Esophagus muscularis mucosa (tissue), 4 donors: ENCODE results near the gene MLST8. TPM values are rescaled to one million over a fixed set of nuclear protein-coding genes. Genes with fewer than 3 reads are reported as not detected.

Experiments used
- DNase-seq: peaks from one replicate; pipeline ENCODE4 v3.0.0-alpha.2; 2017; ENCODE audit errors: extremely low spot score
- H3K27ac ChIP-seq, 4 donors: fragments of 200-600 bp; sonication (generic); replicated peaks in 1 of 4; 1 replicate in 3 of 4; 2 replicates in 1 of 4; pipeline ENCODE4 v1.5.1; 2016 to 2019; ENCODE audit warnings: mild to moderate bottlenecking in 1 of 4
- H3K27me3 ChIP-seq, 4 donors: fragments of 200-600 bp; sonication (generic); one replicate each; pipeline versions ENCODE4 v1.5.1 to v1.6.0; 2016 to 2019
- H3K36me3 ChIP-seq, 4 donors: fragments of 200-600 bp; sonication (generic); one replicate each; pipeline ENCODE4 v1.5.1; 2016 to 2019
- H3K4me1 ChIP-seq, 4 donors: fragments of 200-600 bp; sonication (generic); one replicate each; pipeline ENCODE4 v1.5.1; 2016 to 2019
- H3K4me3 ChIP-seq, 4 donors: fragments of 200-600 bp; sonication (generic); 1 replicate in 2 of 4; 2 replicates in 2 of 4; pipeline ENCODE4 v1.5.1; 2016 to 2019; ENCODE audit warnings: mild to moderate bottlenecking in 4 of 4, moderate library complexity in 1 of 4
- H3K9me3 ChIP-seq, 4 donors: fragments of 200-600 bp; sonication (generic); 1 replicate in 3 of 4; 2 replicates in 1 of 4; pipeline ENCODE4 v1.5.1; 2016 to 2019
- CTCF ChIP-seq, 3 experiments: fragments of 200-600 bp in 2 of 3; fragments of 450-650 bp in 1 of 3; sonication (generic) in 2 of 3; IDR thresholded peaks; one replicate each; pipeline ENCODE4 v1.5.1; 2017 to 2019; ENCODE audit warnings: antibody characterized with exemption in 3 of 3, mild to moderate bottlenecking in 2 of 3, moderate library complexity in 1 of 3
- EP300 ChIP-seq: sonication (generic); formaldehyde crosslinking; IDR thresholded peaks from one replicate; pipeline ENCODE4 v1.6.1; 2017; ENCODE audit warnings: antibody characterized with exemption
- POLR2A ChIP-seq: fragments of 450-650 bp; IDR thresholded peaks from one replicate; pipeline ENCODE4 v1.6.1; 2017; ENCODE audit warnings: antibody characterized with exemption, moderate library complexity, mild to moderate bottlenecking, low read depth
- POLR2AphosphoS5 ChIP-seq, 2 donors: sonication (generic); formaldehyde crosslinking; IDR thresholded peaks; one replicate each; pipeline ENCODE4 v1.6.1; 2017; ENCODE audit warnings: antibody characterized with exemption in 2 of 2
- WGBS: methylation state at CpG from one replicate; pipeline ENCODE4 v1.1.5; 2018; 5-methylcytosine and 5-hydroxymethylcytosine counted together
- intact Hi-C: fragments of 100-400 bp; cut with DNase I; formaldehyde crosslinking; loops from one replicate; pipeline ENCODE4 v1.15.1; 2023
- total RNA-seq, 4 donors: library from RNA; depleted of rRNA; stranded (reverse); fragments of >200 nt; gene quantifications; one replicate each; pipeline versions ENCODE4 v1.1.0 to v1.2.1, GENCODE V29; 2016

MLST8 gene
- total RNA-seq, 4 donors from 2014 or later = 23.7 to 62.8 (median 36.3) TPM

- Histone ChIP-seq H3K4me3 (peak overlapping the region in 1 of 4 donors; percentile 73), H3K36me3 (peaks cover 20 to 40% (median 39%) of the 10 kb centered on the region in 4 donors), H3K27ac (peak overlapping the region in 1 of 4 donors; percentile 96), H3K9me3 (no peaks in the 10 kb centered on the region), H3K27me3 (no peaks in the 10 kb centered on the region), H3K4me1 (peaks cover 19 to 32% (median 25%) of the 10 kb centered on the region in 4 donors)
- no peak for TF ChIP-seq CTCF (IDR thresholded peaks at IDR 0.05)
- no peak for TF ChIP-seq EP300
- TF ChIP-seq POLR2A = no peak
- TF ChIP-seq POLR2AphosphoS5 (IDR thresholded peaks at IDR 0.05) = no peak
- intact Hi-C loops = no loop called here
- no peak for DNase-seq
- WGBS = 84% methylated on average over 15 of the region's 23 CpGs
These were observed 1.7 kb downstream of the MLST8 start for GRCh38 chr16:2206780-2207433.

GRCh38 chr16:2207872-2208271 is 2.6 kb downstream of the MLST8 start:
- WGBS = 80% methylated on average over 7 of the region's 9 CpGs
- H3K27me3 ChIP-seq = no peaks in the 10 kb centered on the region
- peaks cover 20 to 49% (median 45%) of the 10 kb centered on the region in 4 donors for H3K36me3 ChIP-seq
- peaks cover 29 to 41% (median 35%) of the 10 kb centered on the region in 4 donors for H3K4me1 ChIP-seq
- intact Hi-C loops = no loop called here
- no peak overlapping the region for H3K27ac ChIP-seq
- no peaks in the 10 kb centered on the region for H3K9me3 ChIP-seq
- TF ChIP-seq EP300 = no peak
- no peak for TF ChIP-seq CTCF (IDR thresholded peaks at IDR 0.05)
- DNase-seq = no peak
- no peak overlapping the region for H3K4me3 ChIP-seq

GRCh38 chr16:2208308-2208707 is 3.1 kb downstream of the MLST8 start:
- TF ChIP-seq EP300 (no peak), CTCF (IDR thresholded peaks at IDR 0.05) (no peak), POLR2A (no peak), POLR2AphosphoS5 (IDR thresholded peaks at IDR 0.05) (no peak)
- WGBS = 81% methylated on average over 20 of the region's 23 CpGs

GRCh38 chr16:2208772-2209171 is 3.5 kb downstream of the MLST8 start:
- intact Hi-C loops = no loop called here
- H3K27ac ChIP-seq = no peak overlapping the region
- H3K27me3 ChIP-seq = no peaks in the 10 kb centered on the region
- no peak overlapping the region for H3K4me3 ChIP-seq
- peaks cover 38 to 50% (median 44%) of the 10 kb centered on the region in 4 donors for H3K4me1 ChIP-seq
- no peaks in the 10 kb centered on the region for H3K9me3 ChIP-seq
- WGBS = 80% methylated on average over 3 of the region's 9 CpGs
- DNase-seq = no peak
- H3K36me3 ChIP-seq = peaks cover 20 to 49% (median 45%) of the 10 kb centered on the region in 4 donors
- TF ChIP-seq CTCF (IDR thresholded peaks at IDR 0.05) = no peak
- TF ChIP-seq EP300 = no peak

More at GRCh38 chr16:2208308-2208707, 3.1 kb downstream of the MLST8 start:
- peaks cover 33 to 46% (median 39%) of the 10 kb centered on the region in 4 donors for H3K4me1 ChIP-seq
- no peaks in the 10 kb centered on the region for H3K27me3 ChIP-seq
- H3K36me3 ChIP-seq = peaks cover 20 to 49% (median 45%) of the 10 kb centered on the region in 4 donors
- no peak for DNase-seq
- H3K27ac ChIP-seq = no peak overlapping the region
- intact Hi-C loops = no loop called here
- no peak overlapping the region for H3K4me3 ChIP-seq
- no peaks in the 10 kb centered on the region for H3K9me3 ChIP-seq
